Endothelial cell of umbilical vein (primary cell): ENCODE data around the gene SV2A. TPM values are rescaled to one million over a fixed set of nuclear protein-coding genes. Genes with fewer than 3 reads are reported as not detected.

Source experiments
- BruUV-seq: library from RNA; stranded (reverse); fragments of 400-500 nt; replicated peaks from 2 replicates; lab custom pipeline; 2021; lab: Mats Ljungman, UMichigan
- CTCF ChIA-PET: fragments of 300-600, 350-600 bp; sonication (Branson Sonifier 250); formaldehyde crosslinking; loops from one replicate; lab custom pipeline; 2021; ENCODE audit warnings: antibody characterized with exemption, inconsistent platforms; lab: Charles Lee
- POLR2A ChIA-PET: fragments of 300-600, 350-600 bp; sonication (Branson Sonifier 250); formaldehyde crosslinking; loops from one replicate; lab custom pipeline; 2021; ENCODE audit warnings: antibody characterized with exemption, inconsistent platforms; lab: Charles Lee
- DNase-seq: peaks from one replicate; pipeline ENCODE4 v3.0.0-alpha.2; 2011; ENCODE audit warnings: low read depth, low spot score
- FAIRE-seq: peaks from 2 replicates; lab custom pipeline; 2011; peaks lifted over from hg19 to GRCh38; lab: Jason Lieb, UNC
- H2AFZ ChIP-seq: 2 replicates; pipeline ENCODE4 v1.6.0; 2012; ENCODE audit warnings: low read depth, low read length, control low read depth, inconsistent platforms
- H3K27ac ChIP-seq: 2 replicates; pipeline ENCODE4 v1.5.1; 2011; ENCODE audit warnings: low read depth, mild to moderate bottlenecking, control low read depth, low read length, moderate library complexity; ENCODE audit not compliant: insufficient read depth
- H3K27me3 ChIP-seq, 2 experiments: 2 replicates each; pipeline versions ENCODE4 v1.6.0 to v1.6.1; 2011; ENCODE audit warnings: low read length in 2 of 2, mixed read lengths in 1 of 2; ENCODE audit not compliant: control insufficient read depth in 2 of 2, insufficient read depth in 2 of 2
- H3K36me3 ChIP-seq, 2 experiments: 2 replicates in 1 of 2; 3 replicates in 1 of 2; pipeline ENCODE4 v1.5.1; 2011; ENCODE audit warnings: low read length in 2 of 2, mild to moderate bottlenecking in 1 of 2, moderate library complexity in 1 of 2; ENCODE audit not compliant: control insufficient read depth in 2 of 2, insufficient read depth in 2 of 2; ENCODE audit errors: extremely low read depth in 1 of 2
- H3K4me1 ChIP-seq: 3 replicates; pipeline ENCODE4 v1.5.1; 2011; ENCODE audit warnings: mild to moderate bottlenecking, low read length; ENCODE audit not compliant: control insufficient read depth, insufficient read depth; ENCODE audit errors: extremely low read depth
- H3K4me2 ChIP-seq: 2 replicates; pipeline ENCODE4 v1.6.1; 2011; ENCODE audit warnings: low read length, control low read depth, mixed read lengths; ENCODE audit not compliant: insufficient read depth
- H3K4me3 ChIP-seq, 3 experiments: fragments of 200-600 bp in 1 of 3; sonication (generic), shearing (Covaris generic) in 1 of 3; replicated peaks in 1 of 3; 2 replicates each; pipeline ENCODE4 v1.5.1; 2011 to 2016; ENCODE audit warnings: control low read depth in 3 of 3, low read length in 3 of 3, mild to moderate bottlenecking in 2 of 3, inconsistent platforms in 1 of 3, low read depth in 1 of 3, moderate library complexity in 1 of 3; ENCODE audit not compliant: insufficient read depth in 1 of 3
- H3K79me2 ChIP-seq: 2 replicates; pipeline ENCODE4 v1.6.0; 2012; ENCODE audit warnings: low read length, inconsistent platforms; ENCODE audit not compliant: control insufficient read depth, insufficient read depth
- H3K9ac ChIP-seq: replicated peaks from 2 replicates; pipeline ENCODE3; 2011; ENCODE audit warnings: low read length, control low read depth; ENCODE audit not compliant: insufficient read depth; ENCODE audit errors: extremely low read depth
- H3K9me1 ChIP-seq: replicated peaks from 3 replicates; pipeline ENCODE4 v1.6.0; 2011; ENCODE audit warnings: mild to moderate bottlenecking, low read length; ENCODE audit not compliant: control insufficient read depth, insufficient read depth; ENCODE audit errors: extremely low read depth
- H3K9me3 ChIP-seq: replicated peaks from 2 replicates; pipeline ENCODE4 v1.5.1; 2012; ENCODE audit warnings: low read length, inconsistent platforms; ENCODE audit not compliant: control insufficient read depth, insufficient read depth
- H4K20me1 ChIP-seq: replicated peaks from 2 replicates; pipeline ENCODE3; 2011; ENCODE audit warnings: mild to moderate bottlenecking, low read length; ENCODE audit not compliant: control insufficient read depth, insufficient read depth; ENCODE audit errors: extremely low read depth
- EZH2 ChIP-seq: IDR thresholded peaks from 2 replicates; pipeline ENCODE4 v1.6.1; 2012; ENCODE audit warnings: borderline replicate concordance, low read depth, mild to moderate bottlenecking, moderate library complexity, low read length, inconsistent platforms; ENCODE audit not compliant: severe bottlenecking
- FOS ChIP-seq: IDR thresholded peaks from 2 replicates; pipeline ENCODE4 v1.6.1; 2011; ENCODE audit warnings: mild to moderate bottlenecking, low read length, moderate library complexity, borderline replicate concordance; ENCODE audit not compliant: insufficient read depth
- GATA2 ChIP-seq: IDR thresholded peaks from 2 replicates; pipeline ENCODE4 v1.7.0; 2011; ENCODE audit warnings: low read depth, mild to moderate bottlenecking, moderate library complexity, mixed read lengths, low read length; ENCODE audit not compliant: insufficient read length, insufficient read depth
- JUN ChIP-seq: IDR thresholded peaks from 2 replicates; pipeline ENCODE4 v1.6.1; 2011; ENCODE audit warnings: borderline replicate concordance, low read depth; ENCODE audit not compliant: insufficient read length, insufficient read depth
- MYC ChIP-seq: IDR thresholded peaks from one replicate; pipeline ENCODE4 v1.6.1; 2011; ENCODE audit warnings: mild to moderate bottlenecking, low read depth, low read length
- POLR2A ChIP-seq: IDR thresholded peaks from 2 replicates; pipeline ENCODE4 v1.6.1; 2012; ENCODE audit warnings: low read depth, mild to moderate bottlenecking, control low read depth, low read length
- POLR2AphosphoS5 ChIP-seq: IDR thresholded peaks from 2 replicates; pipeline ENCODE4 v1.6.1; 2012; ENCODE audit warnings: low read depth, mild to moderate bottlenecking, control low read depth, low read length, moderate library complexity; ENCODE audit not compliant: insufficient read depth
- dilution Hi-C: fragments of 300-500 bp; cut with MboI; formaldehyde crosslinking; loops from one replicate; pipeline ENCODE4 v1.15.0; 2019; ENCODE audit warnings: low sequenced_read_pairs; ENCODE audit not compliant: extremely low pct_ligation_motif_present
- intact Hi-C: fragments of 100-400 bp; cut with micrococcal nuclease; formaldehyde crosslinking; loops from one replicate; pipeline ENCODE4 v1.10.0; 2022
- polyA plus RNA-seq, 4 experiments: library from polyadenylated mRNA; depleted of rRNA in 3 of 4; stranded (reverse) in 3 of 4; unstranded in 1 of 4; fragments of >200 nt; gene quantifications; 2 replicates each; pipeline versions ENCODE4 v1.2.1 to v1.2.3, GENCODE V29; 2011 to 2012; ENCODE audit warnings: missing spikeins in 1 of 4
- total RNA-seq: library from RNA; stranded (reverse); gene quantifications from 2 replicates; pipeline ENCODE4 v1.2.3, GENCODE V29; 2021
- TF ChIP-seq, protein P1 (sequence below), 2 donors: IDR thresholded peaks; 1 replicate in 1 of 2; 2 replicates in 1 of 2; pipeline ENCODE4 v1.5.1; 2011; ENCODE audit warnings: low read length in 2 of 2, mild to moderate bottlenecking in 2 of 2, moderate library complexity in 2 of 2, control low read depth in 1 of 2, inconsistent platforms in 1 of 2, low read depth in 1 of 2; ENCODE audit not compliant: insufficient read depth in 1 of 2; ENCODE audit errors: extremely low read depth in 1 of 2

SV2A gene
- total and polyA plus RNA-seq, 2 donors (not counting 3 experiments of a cell fraction or from before 2014, with no cell fraction given) = 2.9 to 5.4 TPM

DNA sequence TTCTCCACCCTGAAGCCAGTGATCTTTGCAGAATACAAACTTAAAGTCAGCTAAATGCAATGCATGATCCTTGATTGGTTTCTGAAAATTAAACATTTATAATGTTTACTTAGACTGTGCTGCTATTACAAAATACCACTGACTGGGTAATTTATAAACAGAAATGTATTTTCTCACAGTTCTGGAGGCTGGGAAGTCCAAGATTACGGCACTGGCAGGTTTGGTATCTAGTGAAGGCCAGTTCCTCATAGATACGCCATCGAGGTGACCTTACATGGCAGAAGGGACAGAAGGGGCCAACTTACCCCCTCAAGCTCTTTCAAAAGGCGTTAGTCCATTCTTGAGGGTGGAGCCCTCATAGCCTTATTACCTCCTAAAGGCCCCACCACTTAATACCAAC is 21.1 kb downstream of the SV2A start:
- dilution Hi-C loops = loop anchor here (25.0 kb wide), 1 partner anchor 141 kb away; no protein-coding TSS in a partner anchor
- no peaks in the 10 kb centered on the region for H3K9me1 ChIP-seq
- FAIRE-seq (no peak), DNase-seq (no peak)
- H3K9me3 ChIP-seq = no peaks in the 10 kb centered on the region
- BruUV-seq = no TSS peak
- H4K20me1 ChIP-seq = no peaks in the 10 kb centered on the region
- POLR2A ChIA-PET = no interaction called here
- peaks cover 0 to 2% of the 10 kb centered on the region in 2 experiments for H3K27me3 ChIP-seq
- intact Hi-C loops = no loop called here
- no peak overlapping the region for H3K4me2 ChIP-seq
- no peak overlapping the region for H3K9ac ChIP-seq
- H3K4me1 ChIP-seq = peaks cover 5% of the 10 kb centered on the region
- TF ChIP-seq FOS (no peak), GATA2 (no peak), EZH2 (no peak), JUN (no peak), POLR2A (no peak), MYC (no peak), POLR2AphosphoS5 (no peak)
- TF ChIP-seq, protein P1, sequence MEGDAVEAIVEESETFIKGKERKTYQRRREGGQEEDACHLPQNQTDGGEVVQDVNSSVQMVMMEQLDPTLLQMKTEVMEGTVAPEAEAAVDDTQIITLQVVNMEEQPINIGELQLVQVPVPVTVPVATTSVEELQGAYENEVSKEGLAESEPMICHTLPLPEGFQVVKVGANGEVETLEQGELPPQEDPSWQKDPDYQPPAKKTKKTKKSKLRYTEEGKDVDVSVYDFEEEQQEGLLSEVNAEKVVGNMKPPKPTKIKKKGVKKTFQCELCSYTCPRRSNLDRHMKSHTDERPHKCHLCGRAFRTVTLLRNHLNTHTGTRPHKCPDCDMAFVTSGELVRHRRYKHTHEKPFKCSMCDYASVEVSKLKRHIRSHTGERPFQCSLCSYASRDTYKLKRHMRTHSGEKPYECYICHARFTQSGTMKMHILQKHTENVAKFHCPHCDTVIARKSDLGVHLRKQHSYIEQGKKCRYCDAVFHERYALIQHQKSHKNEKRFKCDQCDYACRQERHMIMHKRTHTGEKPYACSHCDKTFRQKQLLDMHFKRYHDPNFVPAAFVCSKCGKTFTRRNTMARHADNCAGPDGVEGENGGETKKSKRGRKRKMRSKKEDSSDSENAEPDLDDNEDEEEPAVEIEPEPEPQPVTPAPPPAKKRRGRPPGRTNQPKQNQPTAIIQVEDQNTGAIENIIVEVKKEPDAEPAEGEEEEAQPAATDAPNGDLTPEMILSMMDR (IDR thresholded peaks at IDR 0.05; ENCODE audit: extremely low read depth in 1 of 2, insufficient read depth in 1 of 2, low read depth in 1 of 2, low read length in 2 of 2) = no peak
- no peak overlapping the region for H3K4me3 ChIP-seq
- CTCF ChIA-PET = interaction anchor here (1.3 kb wide), 1 partner anchor 9 kb away, joined by 3 read pairs; a partner anchor contains a TSS
- no peak overlapping the region for H2AFZ ChIP-seq
- H3K79me2 ChIP-seq = no peaks in the 10 kb centered on the region
- H3K36me3 ChIP-seq = no peaks in the 10 kb centered on the region
- no peak overlapping the region for H3K27ac ChIP-seq
